Measurements from ENCODE around the gene CGA.

DNA sequence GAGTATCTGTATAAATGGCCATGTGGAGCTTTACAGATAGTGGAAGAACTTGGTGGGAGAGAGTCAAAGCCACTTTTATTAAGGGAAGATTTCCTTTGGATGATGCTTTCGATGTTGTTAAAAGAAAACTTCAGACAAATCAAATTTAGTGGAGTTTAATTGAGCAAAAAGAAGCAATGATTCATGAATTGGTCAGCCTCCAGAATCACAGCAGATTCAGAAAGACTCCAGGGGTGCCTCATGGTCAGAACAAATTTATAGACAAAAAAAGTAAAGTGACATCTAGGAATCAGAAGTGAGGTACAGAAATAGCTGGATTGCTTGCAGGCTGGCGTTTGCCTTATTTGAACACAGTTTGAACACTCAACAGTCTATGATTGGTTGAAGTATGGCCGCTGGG, 5.3 kb upstream of the CGA start:
- TF ChIP-seq, protein P1, sequence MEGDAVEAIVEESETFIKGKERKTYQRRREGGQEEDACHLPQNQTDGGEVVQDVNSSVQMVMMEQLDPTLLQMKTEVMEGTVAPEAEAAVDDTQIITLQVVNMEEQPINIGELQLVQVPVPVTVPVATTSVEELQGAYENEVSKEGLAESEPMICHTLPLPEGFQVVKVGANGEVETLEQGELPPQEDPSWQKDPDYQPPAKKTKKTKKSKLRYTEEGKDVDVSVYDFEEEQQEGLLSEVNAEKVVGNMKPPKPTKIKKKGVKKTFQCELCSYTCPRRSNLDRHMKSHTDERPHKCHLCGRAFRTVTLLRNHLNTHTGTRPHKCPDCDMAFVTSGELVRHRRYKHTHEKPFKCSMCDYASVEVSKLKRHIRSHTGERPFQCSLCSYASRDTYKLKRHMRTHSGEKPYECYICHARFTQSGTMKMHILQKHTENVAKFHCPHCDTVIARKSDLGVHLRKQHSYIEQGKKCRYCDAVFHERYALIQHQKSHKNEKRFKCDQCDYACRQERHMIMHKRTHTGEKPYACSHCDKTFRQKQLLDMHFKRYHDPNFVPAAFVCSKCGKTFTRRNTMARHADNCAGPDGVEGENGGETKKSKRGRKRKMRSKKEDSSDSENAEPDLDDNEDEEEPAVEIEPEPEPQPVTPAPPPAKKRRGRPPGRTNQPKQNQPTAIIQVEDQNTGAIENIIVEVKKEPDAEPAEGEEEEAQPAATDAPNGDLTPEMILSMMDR (IDR thresholded peaks at IDR 0.05) = no peak
- no peak for TF ChIP-seq POLR2AphosphoS5 (IDR thresholded peaks at IDR 0.05)
- no peak for TF ChIP-seq POLR2A (IDR thresholded peaks at IDR 0.05; ENCODE audit: low read depth)
- TF ChIP-seq EP300 (IDR thresholded peaks at IDR 0.05) = no peak
